ENCODE data around the gene PSMC6. TPM values are rescaled to one million over a fixed set of nuclear protein-coding genes. Genes with fewer than 3 reads are reported as not detected.
A peak's percentile ranks its signal among the peaks of the same experiment; 100 is the strongest.

PSMC6 gene
- total RNA-seq (100 to 1,000 TPM in 4 of 5 donors, 10 to 100 TPM in 1; 21.0 to 357 (median 118) TPM), polyA plus RNA-seq (10 to 100 TPM; 58.8 to 79.1 (median 65.2) TPM)
- long read RNA-seq, donor 1, partial matches to known transcripts, result 6 of 11 reads
- long read RNA-seq, donor 1, other reads (novel, unspliced or antisense), result 0 of 11 reads
- long read RNA-seq, donor 2, transcript PSMC6-201 (14 exons, 2,188 nt), result major isoform, 18 of 39 reads
- long read RNA-seq, donor 2, partial matches to known transcripts, result 16 of 39 reads
- long read RNA-seq, donor 2, other reads (novel, unspliced or antisense), result 0 of 39 reads
- long read RNA-seq, donor 3, transcript PSMC6-201 (14 exons, 2,188 nt), result major isoform, 16 of 24 reads
- long read RNA-seq, donor 3, transcript PSMC6-217 (2 exons, 611 nt), result minor isoform, 7 of 24 reads
- long read RNA-seq, donor 3, partial matches to known transcripts, result 0 of 24 reads
- long read RNA-seq, donor 3, other reads (novel, unspliced or antisense), result 0 of 24 reads
- long read RNA-seq, donor 4, partial matches to known transcripts, result 0 of 4 reads
- long read RNA-seq, donor 4, other reads (novel, unspliced or antisense), result 0 of 4 reads
- long read RNA-seq, donor 5, transcript PSMC6-201 (14 exons, 2,188 nt), result major isoform, 19 of 23 reads
- long read RNA-seq, donor 5, partial matches to known transcripts, result 0 of 23 reads
- long read RNA-seq, donor 5, other reads (novel, unspliced or antisense), result 0 of 23 reads
- long read RNA-seq, donor 6, transcript PSMC6-217 (2 exons, 611 nt), result minor isoform, 12 of 71 reads
- long read RNA-seq, donor 6, transcript PSMC6-201 (14 exons, 2,188 nt), result major isoform, 50 of 71 reads
- long read RNA-seq, donor 6, partial matches to known transcripts, result 0 of 71 reads
- long read RNA-seq, donor 6, other reads (novel, unspliced or antisense), result 6 of 71 reads
- long read RNA-seq, donor 7, transcript PSMC6-201 (14 exons, 2,188 nt), result major isoform, 33 of 51 reads
- long read RNA-seq, donor 7, partial matches to known transcripts, result 13 of 51 reads
- long read RNA-seq, donor 7, other reads (novel, unspliced or antisense), result 0 of 51 reads
- long read RNA-seq, donor 8, transcript PSMC6-217 (2 exons, 611 nt), result minor isoform, 7 of 33 reads
- long read RNA-seq, donor 8, transcript PSMC6-201 (14 exons, 2,188 nt), result major isoform, 26 of 33 reads
- long read RNA-seq, donor 8, partial matches to known transcripts, result 0 of 33 reads
- long read RNA-seq, donor 8, other reads (novel, unspliced or antisense), result 0 of 33 reads
- long read RNA-seq, donor 9, transcript PSMC6-201 (14 exons, 2,188 nt), result major isoform, 24 of 50 reads
- long read RNA-seq, donor 9, partial matches to known transcripts, result 21 of 50 reads
- long read RNA-seq, donor 9, other reads (novel, unspliced or antisense), result 0 of 50 reads
- long read RNA-seq, donor 10, transcript PSMC6-201 (14 exons, 2,188 nt), result major isoform, 11 of 23 reads
- long read RNA-seq, donor 10, partial matches to known transcripts, result 6 of 23 reads
- long read RNA-seq, donor 10, other reads (novel, unspliced or antisense), result 0 of 23 reads

DNA sequence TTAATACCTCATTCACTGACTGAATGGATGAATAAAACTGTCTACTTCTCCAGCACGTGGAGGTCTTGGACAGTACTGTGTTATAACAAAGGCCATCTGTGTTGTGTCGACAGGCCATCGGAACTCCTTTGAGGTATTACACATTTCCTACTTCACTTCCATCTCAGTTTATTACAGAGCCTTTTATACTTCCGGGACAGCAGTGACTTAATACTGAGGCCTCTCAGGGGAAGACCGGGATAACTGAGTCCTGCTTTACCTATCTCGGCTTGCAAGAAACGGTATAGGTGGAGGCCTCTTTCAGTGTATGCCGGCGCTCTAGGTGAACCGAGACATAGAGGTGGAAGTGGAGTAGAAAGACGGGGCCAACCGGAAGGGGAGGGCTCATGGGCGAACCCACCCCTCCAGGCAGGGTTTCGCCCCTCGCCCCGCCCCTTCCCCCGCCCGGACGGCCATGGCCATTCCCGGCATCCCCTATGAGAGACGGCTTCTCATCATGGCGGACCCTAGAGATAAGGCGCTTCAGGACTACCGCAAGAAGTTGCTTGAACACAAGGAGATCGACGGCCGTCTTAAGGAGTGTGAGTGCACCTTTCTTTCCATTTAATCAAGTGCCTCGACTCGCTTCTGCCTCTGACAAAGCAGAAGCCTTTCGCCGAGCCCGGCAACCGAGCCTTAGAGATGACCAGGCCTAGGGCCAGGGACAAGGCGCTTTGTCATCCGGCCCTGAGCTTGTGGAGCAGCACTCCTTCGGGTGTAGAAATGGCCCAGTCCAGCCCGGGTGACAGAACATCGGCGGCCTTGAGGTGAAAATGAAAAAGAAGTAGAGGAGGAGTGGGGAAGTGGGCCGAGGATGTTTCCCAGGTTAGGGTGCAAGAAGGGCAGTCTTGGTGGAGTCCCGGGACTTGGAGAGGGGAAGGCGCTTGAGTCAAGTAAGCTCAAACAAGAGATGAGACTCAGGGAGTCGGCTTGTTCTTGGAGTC, at the start of gene PSMC6:
TSS of gene PSMC6 (plus strand) at position 477 of the 983 bp plus-strand sequence. CDS start at position 497, 20 bp downstream.
- 0 to 1% (median 0%) methylated on average over 41 to 43 of the region's 43 CpGs for WGBS, 5 donors
- intact Hi-C loops (cut with DNase I; ENCODE audit: low total_unique reads), result no loop called here
- Histone ChIP-seq H3K4me1 (peaks cover 16 to 54% (median 31%) of the 10 kb centered on the region in 4 donors), H3K27ac (peak within 1 kb of the TSS; percentile 89 to 95 (median 91)), H3K9me3 (no peaks in the 10 kb centered on the region), H3K4me3 (peak within 1 kb of the TSS; percentile 68 to 80 (median 74)), H3K27me3 (no peaks in the 10 kb centered on the region), H3K36me3 (peaks cover 16 to 35% (median 34%) of the 10 kb centered on the region in 4 donors)
- peak; percentile 96 to 98 for DNase-seq
- TF ChIP-seq, protein P1, sequence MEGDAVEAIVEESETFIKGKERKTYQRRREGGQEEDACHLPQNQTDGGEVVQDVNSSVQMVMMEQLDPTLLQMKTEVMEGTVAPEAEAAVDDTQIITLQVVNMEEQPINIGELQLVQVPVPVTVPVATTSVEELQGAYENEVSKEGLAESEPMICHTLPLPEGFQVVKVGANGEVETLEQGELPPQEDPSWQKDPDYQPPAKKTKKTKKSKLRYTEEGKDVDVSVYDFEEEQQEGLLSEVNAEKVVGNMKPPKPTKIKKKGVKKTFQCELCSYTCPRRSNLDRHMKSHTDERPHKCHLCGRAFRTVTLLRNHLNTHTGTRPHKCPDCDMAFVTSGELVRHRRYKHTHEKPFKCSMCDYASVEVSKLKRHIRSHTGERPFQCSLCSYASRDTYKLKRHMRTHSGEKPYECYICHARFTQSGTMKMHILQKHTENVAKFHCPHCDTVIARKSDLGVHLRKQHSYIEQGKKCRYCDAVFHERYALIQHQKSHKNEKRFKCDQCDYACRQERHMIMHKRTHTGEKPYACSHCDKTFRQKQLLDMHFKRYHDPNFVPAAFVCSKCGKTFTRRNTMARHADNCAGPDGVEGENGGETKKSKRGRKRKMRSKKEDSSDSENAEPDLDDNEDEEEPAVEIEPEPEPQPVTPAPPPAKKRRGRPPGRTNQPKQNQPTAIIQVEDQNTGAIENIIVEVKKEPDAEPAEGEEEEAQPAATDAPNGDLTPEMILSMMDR (IDR thresholded peaks at IDR 0.05), result no peak
- TF ChIP-seq POLR2AphosphoS5 (IDR thresholded peaks at IDR 0.05), result peak; percentile 46 to 84 (median 74)

DNA sequence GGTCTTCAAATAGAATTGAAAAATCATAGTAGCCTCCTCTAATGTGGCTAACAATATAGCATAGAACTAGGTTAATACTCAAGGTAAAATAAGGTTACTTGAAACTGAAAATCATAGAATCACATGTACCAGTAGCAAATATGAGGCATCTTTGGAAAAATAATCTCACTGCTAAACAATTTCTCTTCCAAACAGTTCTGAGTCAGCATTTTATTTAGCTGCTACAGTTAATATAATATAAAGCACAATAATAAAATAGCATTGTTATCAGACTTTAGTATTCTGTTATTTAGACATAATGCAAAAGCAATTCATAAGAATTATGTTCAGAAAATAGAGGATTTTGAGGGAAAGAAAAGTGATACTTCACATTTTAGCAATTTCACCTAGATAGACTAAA, 46.7 kb upstream of the PSMC6 start:
- H3K9me3 ChIP-seq, result no peaks in the 10 kb centered on the region
- H3K27ac ChIP-seq, result no peak overlapping the region
- peaks cover 3 to 70% (median 60%) of the 10 kb centered on the region in 4 donors for H3K36me3 ChIP-seq
- TF ChIP-seq EP300 (IDR thresholded peaks at IDR 0.05) (no peak), POLR2A (IDR thresholded peaks at IDR 0.05) (no peak), POLR2AphosphoS5 (IDR thresholded peaks at IDR 0.05) (no peak)
- TF ChIP-seq, protein P1 (IDR thresholded peaks at IDR 0.05), result no peak
- no peak for DNase-seq
- no peaks in the 10 kb centered on the region for H3K27me3 ChIP-seq
- H3K4me1 ChIP-seq, result no peaks in the 10 kb centered on the region
- no peak overlapping the region for H3K4me3 ChIP-seq
- intact Hi-C loops (cut with DNase I; ENCODE audit: low total_unique reads), result no loop called here

DNA sequence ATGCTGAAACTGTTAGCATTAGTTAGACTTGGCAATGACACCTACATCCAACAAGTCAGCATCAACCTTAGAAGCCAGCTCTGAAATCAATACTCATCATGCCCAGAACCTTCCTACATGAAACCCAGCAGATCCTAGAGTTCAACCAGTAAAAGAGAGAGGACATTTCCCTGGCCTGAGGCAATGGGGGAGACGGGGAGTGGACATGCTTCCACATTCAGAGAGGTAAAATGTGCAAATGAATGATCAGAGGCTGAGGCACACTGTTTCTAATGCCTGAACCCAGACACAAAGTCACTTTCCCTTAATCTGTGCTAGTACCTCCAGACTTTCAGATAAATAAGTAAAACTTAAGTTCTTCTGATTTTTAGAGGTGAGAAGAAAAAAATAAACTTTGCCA, 46.2 kb upstream of the PSMC6 start:
- WGBS, 5 donors, result 80 to 93% (median 92%) methylated on average over 1 of the region's 1 CpG
- Histone ChIP-seq H3K27ac (no peak overlapping the region), H3K9me3 (no peaks in the 10 kb centered on the region), H3K4me1 (no peaks in the 10 kb centered on the region), H3K27me3 (no peaks in the 10 kb centered on the region), H3K36me3 (peaks cover 7 to 70% (median 64%) of the 10 kb centered on the region in 4 donors), H3K4me3 (no peak overlapping the region)
- no peak for TF ChIP-seq EP300 (IDR thresholded peaks at IDR 0.05)
- no peak for DNase-seq
- intact Hi-C loops (cut with DNase I; ENCODE audit: low total_unique reads), result no loop called here

DNA sequence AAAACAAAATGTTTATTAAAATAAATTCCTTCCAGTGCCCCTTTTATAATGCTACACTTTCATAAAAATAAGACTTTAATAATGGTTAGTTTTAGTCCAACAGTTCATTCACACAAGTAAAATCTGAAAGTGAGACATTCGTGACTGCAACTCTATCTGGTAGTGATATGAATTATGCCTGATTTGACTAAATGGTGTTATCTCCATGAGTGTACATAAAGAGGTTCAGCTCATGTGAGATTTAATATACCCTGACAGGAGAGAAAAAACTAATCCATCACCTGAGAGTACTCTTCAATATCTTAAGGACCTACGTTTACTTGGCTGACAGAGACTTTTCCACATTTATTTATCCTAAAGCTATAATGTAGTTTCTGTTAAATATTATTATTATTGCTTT, 45.7 kb upstream of the PSMC6 start:
- no peak overlapping the region for H3K4me3 ChIP-seq
- no peaks in the 10 kb centered on the region for H3K9me3 ChIP-seq
- WGBS, 5 donors, result 49 to 76% (median 59%) methylated on average over 2 of the region's 2 CpGs
- no peak for TF ChIP-seq POLR2AphosphoS5 (IDR thresholded peaks at IDR 0.05)
- no peak for TF ChIP-seq POLR2A (IDR thresholded peaks at IDR 0.05)
- no peak for TF ChIP-seq EP300 (IDR thresholded peaks at IDR 0.05)
- TF ChIP-seq, protein P1 (IDR thresholded peaks at IDR 0.05), result no peak
- intact Hi-C loops (cut with DNase I; ENCODE audit: low total_unique reads), result no loop called here
- H3K4me1 ChIP-seq, result no peaks in the 10 kb centered on the region
- H3K27ac ChIP-seq, result no peak overlapping the region
- no peaks in the 10 kb centered on the region for H3K27me3 ChIP-seq
- H3K36me3 ChIP-seq, result peaks cover 9 to 70% (median 63%) of the 10 kb centered on the region in 4 donors
- DNase-seq, result no peak
